BJ (cell line): ENCODE measurements around the gene LYRM2. TPM values are rescaled to one million over a fixed set of nuclear protein-coding genes. Genes with fewer than 3 reads are reported as not detected.

Experiments used
- CTCF ChIA-PET: fragments of 350-600 bp; formaldehyde crosslinking; extraction: SDS; loops from one replicate; lab custom pipeline; 2021; ENCODE audit warnings: antibody characterized with exemption, inconsistent platforms; lab: Yijun Ruan, JAX
- POLR2A ChIA-PET: fragments of 300-600 bp; sonication (Branson Sonifier 250); formaldehyde crosslinking; extraction: SDS; loops from one replicate; lab custom pipeline; 2021; ENCODE audit warnings: antibody characterized with exemption; lab: Charles Lee
- DNase-seq: peaks from one replicate; pipeline ENCODE4 v3.0.0-alpha.2; 2011; ENCODE audit warnings: low read depth
- H3K27me3 ChIP-seq: 2 replicates; pipeline ENCODE4 v1.6.0; 2011; ENCODE audit warnings: low read length; ENCODE audit not compliant: control insufficient read depth, insufficient read depth
- H3K36me3 ChIP-seq: 2 replicates; pipeline ENCODE4 v1.5.1; 2011; ENCODE audit warnings: low read length; ENCODE audit not compliant: control insufficient read depth, insufficient read depth
- H3K4me3 ChIP-seq: 2 replicates; pipeline ENCODE4 v1.5.1; 2011; ENCODE audit warnings: low read depth, mild to moderate bottlenecking, control low read depth, low read length
- polyA plus RNA-seq: library from polyadenylated mRNA; depleted of rRNA; stranded (reverse); fragments of >200 nt; gene quantifications from 2 replicates; pipeline ENCODE4 v1.2.3, GENCODE V29; 2011
- TF ChIP-seq, protein P1 (sequence below): IDR thresholded peaks from 2 replicates; pipeline ENCODE4 v1.5.1; 2011; ENCODE audit warnings: low read depth, mild to moderate bottlenecking, control low read depth, inconsistent platforms, low read length, moderate library complexity; ENCODE audit not compliant: insufficient read depth

LYRM2 gene
- polyA plus RNA-seq, 1 experiment, result 15.3 TPM

DNA sequence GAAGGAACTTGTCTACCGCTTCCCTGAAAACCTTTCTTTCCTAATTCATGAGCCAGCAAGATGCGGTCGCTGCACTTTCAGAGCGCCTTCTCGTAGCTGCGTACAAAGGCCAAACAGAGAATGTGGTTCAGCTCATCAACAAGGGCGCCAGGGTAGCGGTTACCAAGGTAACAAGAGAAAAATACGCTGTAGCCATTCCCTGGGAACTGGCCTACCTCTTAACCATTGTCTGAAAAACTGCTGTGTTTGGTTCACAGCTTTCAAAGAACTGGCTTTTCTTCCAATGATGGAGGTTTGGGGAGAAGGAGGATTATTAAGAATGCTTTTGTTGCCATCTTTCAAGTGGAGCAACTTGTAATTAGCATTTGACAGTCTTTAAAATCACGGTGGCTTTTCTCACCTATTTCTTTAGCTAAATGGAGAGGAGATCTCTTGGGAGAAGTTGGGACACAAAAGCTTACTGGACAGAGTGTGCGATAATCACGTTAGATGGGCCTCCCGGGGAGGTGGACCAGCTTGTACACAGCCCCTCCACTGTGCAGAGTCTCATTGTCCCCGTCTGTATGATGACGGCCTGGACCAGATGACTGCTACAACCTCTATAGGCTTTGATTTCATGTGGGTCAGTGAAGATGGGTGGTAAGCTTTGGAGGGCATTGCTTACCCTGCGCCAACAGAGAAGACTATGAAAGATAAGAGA lies 71.5 kb downstream of the LYRM2 start:
- peaks cover 2% of the 10 kb centered on the region; the same call in 1 of the 2 replicates for H3K27me3 ChIP-seq
- no peak for DNase-seq
- TF ChIP-seq, protein P1, sequence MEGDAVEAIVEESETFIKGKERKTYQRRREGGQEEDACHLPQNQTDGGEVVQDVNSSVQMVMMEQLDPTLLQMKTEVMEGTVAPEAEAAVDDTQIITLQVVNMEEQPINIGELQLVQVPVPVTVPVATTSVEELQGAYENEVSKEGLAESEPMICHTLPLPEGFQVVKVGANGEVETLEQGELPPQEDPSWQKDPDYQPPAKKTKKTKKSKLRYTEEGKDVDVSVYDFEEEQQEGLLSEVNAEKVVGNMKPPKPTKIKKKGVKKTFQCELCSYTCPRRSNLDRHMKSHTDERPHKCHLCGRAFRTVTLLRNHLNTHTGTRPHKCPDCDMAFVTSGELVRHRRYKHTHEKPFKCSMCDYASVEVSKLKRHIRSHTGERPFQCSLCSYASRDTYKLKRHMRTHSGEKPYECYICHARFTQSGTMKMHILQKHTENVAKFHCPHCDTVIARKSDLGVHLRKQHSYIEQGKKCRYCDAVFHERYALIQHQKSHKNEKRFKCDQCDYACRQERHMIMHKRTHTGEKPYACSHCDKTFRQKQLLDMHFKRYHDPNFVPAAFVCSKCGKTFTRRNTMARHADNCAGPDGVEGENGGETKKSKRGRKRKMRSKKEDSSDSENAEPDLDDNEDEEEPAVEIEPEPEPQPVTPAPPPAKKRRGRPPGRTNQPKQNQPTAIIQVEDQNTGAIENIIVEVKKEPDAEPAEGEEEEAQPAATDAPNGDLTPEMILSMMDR, result no peak
- H3K4me3 ChIP-seq, result no peak overlapping the region
- ChIA-PET POLR2A (no interaction called here), CTCF (no interaction called here)
- no peaks in the 10 kb centered on the region for H3K36me3 ChIP-seq

DNA sequence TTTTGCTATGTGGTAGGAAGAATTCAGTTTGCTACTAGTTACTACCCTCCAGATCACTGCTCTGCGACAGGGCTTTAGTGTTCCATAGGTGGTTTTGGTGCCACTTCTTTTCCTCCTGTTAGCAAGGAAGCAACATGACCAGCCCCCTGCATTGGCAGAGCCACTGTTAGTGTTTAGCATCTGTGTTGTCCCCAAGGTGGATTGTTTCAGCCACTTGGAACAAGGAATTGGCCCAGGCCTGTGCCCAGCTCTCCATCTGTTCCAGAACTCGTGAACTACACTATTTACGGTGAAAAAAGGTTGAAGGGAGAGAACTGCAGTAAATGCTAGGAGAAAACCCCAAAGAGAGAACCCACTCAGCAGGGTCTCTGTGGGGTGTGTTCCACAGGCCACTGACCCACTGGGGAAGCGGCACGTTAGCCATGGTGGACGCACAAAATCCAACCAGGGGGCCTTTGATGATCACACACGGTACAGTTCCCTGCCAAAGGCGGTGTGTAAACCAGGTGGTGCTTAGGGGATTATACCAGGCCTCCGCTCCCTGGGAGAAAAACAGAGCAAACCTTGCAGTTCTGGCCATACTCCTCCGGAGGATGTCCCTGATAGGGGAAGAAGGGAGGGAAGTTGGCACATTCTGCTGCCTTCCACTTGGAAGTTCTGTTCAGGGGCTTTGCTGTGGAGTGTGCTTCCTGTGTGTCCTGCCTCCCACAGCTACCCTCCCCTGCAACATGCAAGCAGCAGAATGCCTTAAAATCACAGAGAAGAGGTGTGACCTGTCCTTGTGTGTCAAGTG lies 72.3 kb downstream of the LYRM2 start:
- ChIA-PET CTCF (no interaction called here), POLR2A (no interaction called here)
- Histone ChIP-seq H3K27me3 (peaks cover 2% of the 10 kb centered on the region; the same call in 1 of the 2 replicates), H3K36me3 (no peaks in the 10 kb centered on the region), H3K4me3 (no peak overlapping the region)
- TF ChIP-seq, protein P1, result no peak
- no peak for DNase-seq

DNA sequence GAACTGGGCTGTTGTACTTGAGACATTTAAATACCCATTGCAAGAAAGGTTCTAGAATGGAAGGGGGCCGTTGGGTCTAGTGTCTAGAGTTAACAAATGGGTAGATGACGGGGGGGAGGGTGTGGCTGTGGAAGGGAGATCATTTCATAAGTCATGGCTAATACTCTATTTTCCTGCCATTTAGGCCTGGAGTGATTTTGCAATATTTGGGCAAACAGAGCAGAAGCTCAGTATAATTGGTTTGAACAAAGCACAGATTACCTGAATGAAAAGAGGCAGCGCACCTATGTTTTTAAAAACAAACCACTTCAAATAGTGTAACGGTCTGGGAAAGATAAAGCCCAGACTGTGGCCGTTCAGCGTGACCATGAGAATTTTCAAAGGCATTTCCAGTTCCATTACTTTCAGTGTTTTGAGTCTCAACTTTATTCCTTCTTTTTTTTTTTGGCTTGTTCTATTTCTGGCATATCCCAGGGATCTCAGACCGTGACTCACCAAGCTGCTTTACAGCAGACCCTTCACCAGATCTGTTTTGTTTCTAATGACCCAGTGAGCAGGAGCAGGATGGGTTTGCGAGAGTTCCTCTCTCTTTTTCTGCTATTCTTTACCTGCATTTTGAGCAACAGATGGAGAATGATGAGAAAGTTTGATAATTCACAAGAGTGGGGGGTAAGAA lies 73.7 kb downstream of the LYRM2 start:
- POLR2A ChIA-PET, result no interaction called here
- TF ChIP-seq, protein P1, result no peak
- peaks cover 2% of the 10 kb centered on the region; the same call in 1 of the 2 replicates for H3K27me3 ChIP-seq
- CTCF ChIA-PET, result no interaction called here
- H3K4me3 ChIP-seq, result no peak overlapping the region
- no peaks in the 10 kb centered on the region for H3K36me3 ChIP-seq
- DNase-seq, result no peak

DNA sequence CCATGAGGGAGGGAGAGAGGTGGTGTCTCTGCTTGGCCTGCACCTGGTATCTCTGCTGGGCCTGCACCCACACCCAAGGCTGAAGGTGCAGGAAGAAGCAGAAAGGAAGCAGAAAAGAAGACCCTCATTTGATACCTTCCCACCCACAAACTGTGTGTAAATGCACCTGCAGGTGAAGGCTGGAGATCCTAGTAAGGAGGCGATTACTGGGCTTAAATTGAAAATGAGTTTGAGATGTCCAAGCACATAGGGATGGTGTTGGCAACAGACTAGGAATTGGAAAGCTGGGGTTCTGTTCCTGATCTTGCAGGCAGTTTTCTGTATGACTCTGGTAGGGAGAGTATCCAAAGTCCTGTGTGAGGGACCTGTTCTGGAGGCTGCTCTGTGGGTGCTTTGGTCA lies 74.7 kb downstream of the LYRM2 start:
- Histone ChIP-seq H3K4me3 (no peak overlapping the region), H3K27me3 (peaks cover 2% of the 10 kb centered on the region; the same call in 1 of the 2 replicates), H3K36me3 (no peaks in the 10 kb centered on the region)
- ChIA-PET POLR2A (no interaction called here), CTCF (no interaction called here)
- DNase-seq, result no peak
- TF ChIP-seq, protein P1, result no peak
